K562 (cell line): ENCODE measurements around the gene HMCN2.

Experiments used
- CREM ChIP-seq: IDR thresholded peaks from 2 replicates; pipeline ENCODE4 v1.6.1; 2014; ENCODE audit warnings: antibody characterized with exemption, low read depth
- CTCF ChIP-seq, 3 experiments: IDR thresholded peaks in 2 of 3; conservative IDR thresholded peaks in 1 of 3; 2 replicates each; pipeline ENCODE4 v1.5.1; 2011 to 2012; ENCODE audit warnings: low read length in 3 of 3, mild to moderate bottlenecking in 3 of 3, control low read depth in 2 of 3, improper control_type of control experiment in 1 of 3, inconsistent platforms in 1 of 3, low read depth in 1 of 3, mixed read lengths in 1 of 3, moderate library complexity in 1 of 3; ENCODE audit not compliant: insufficient read depth in 2 of 3
- FIP1L1 ChIP-seq: fragments of 200-400 bp; formaldehyde crosslinking; IDR thresholded peaks from 2 replicates; pipeline ENCODE4 v1.6.1; 2018; ENCODE audit warnings: mild to moderate bottlenecking, low read depth, low read length; ENCODE audit not compliant: poor library complexity, severe bottlenecking
- FOXA3 ChIP-seq, 2 experiments: fragments of 450-650 bp in 1 of 2; sonication (generic) in 1 of 2; formaldehyde crosslinking; IDR thresholded peaks in 1 of 2; conservative IDR thresholded peaks in 1 of 2; 2 replicates each; pipeline versions ENCODE4 v1.4.0 to v1.8.0; 2020 to 2022; ENCODE audit warnings: mild to moderate bottlenecking in 2 of 2, missing genetic modification reagents in 1 of 2
- ILK ChIP-seq: fragments of 450-650 bp; IDR thresholded peaks from 2 replicates; pipeline ENCODE4 v1.6.1; 2016; ENCODE audit warnings: missing genetic modification characterization, low read depth, mild to moderate bottlenecking, missing compliant biosample characterization, moderate library complexity, borderline replicate concordance
- MAFK ChIP-seq: IDR thresholded peaks from 2 replicates; pipeline ENCODE4 v1.6.1; 2011; ENCODE audit warnings: low read length, improper control_type of control experiment
- RAD21 ChIP-seq, 2 experiments: fragments of 250-450 bp in 1 of 2; fragments of 450-650 bp in 1 of 2; sonication (Bioruptor Pico) in 1 of 2; formaldehyde crosslinking in 1 of 2; IDR thresholded peaks in 1 of 2; conservative IDR thresholded peaks in 1 of 2; 2 replicates each; pipeline versions ENCODE4 v1.4.0 to v1.8.0; 2020 to 2022; ENCODE audit warnings: mild to moderate bottlenecking in 2 of 2, moderate library complexity in 1 of 2
- SMC3 ChIP-seq: conservative IDR thresholded peaks from 2 replicates; pipeline ENCODE4 v1.6.1; 2011; ENCODE audit warnings: low read depth, low read length, improper control_type of control experiment; ENCODE audit not compliant: insufficient read depth
- ZFP36 ChIP-seq: fragments of 150-350 bp; IDR thresholded peaks from 2 replicates; pipeline ENCODE4 v1.6.1; 2018; ENCODE audit warnings: low read length, low read depth; ENCODE audit not compliant: partially characterized antibody
- ZNF324 ChIP-seq: fragments of 250-450 bp; sonication (Bioruptor Pico); IDR thresholded peaks from 2 replicates; pipeline ENCODE4 v1.4.0; 2020; ENCODE audit warnings: mild to moderate bottlenecking

DNA sequence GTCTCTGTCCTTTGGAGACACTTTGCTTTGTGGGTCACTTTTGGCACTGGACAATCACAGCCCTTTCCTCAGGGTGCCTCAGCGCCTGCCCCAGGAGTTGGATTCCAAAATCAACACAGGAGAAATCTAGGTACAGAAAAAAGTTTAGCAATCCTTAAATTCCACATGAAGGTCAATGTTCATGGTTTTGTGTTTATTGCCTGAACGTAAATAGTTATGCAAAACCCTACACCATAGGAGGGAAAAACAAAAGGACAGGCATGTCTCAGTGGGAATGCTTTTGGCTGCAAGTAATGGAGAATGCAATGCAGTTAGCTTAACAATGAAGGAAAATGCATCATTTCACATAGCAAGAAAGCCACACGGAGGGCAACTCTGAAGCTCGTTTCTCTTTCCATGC lies 6.5 kb upstream of the HMCN2 start:
- TF ChIP-seq RAD21 (CRISPR knock-in tag; conservative IDR thresholded peaks at IDR 0.05 in 1 of 2, IDR thresholded peaks at IDR 0.05 in 1 of 2), result no peak
- TF ChIP-seq ZFP36, result no peak
- no peak for TF ChIP-seq FOXA3 (CRISPR knock-in tag; conservative IDR thresholded peaks at IDR 0.05 in 1 of 2, IDR thresholded peaks at IDR 0.05 in 1 of 2)
- no peak for TF ChIP-seq CTCF (IDR thresholded peaks at IDR 0.05 in 2 of 3, conservative IDR thresholded peaks at IDR 0.05 in 1 of 3; ENCODE audit: insufficient read depth in 2 of 3, low read depth in 1 of 3, low read length in 3 of 3)
- TF ChIP-seq FIP1L1, result no peak
- TF ChIP-seq SMC3, result no peak
- no peak for TF ChIP-seq CREM
- TF ChIP-seq MAFK, result no peak
- no peak for TF ChIP-seq ZNF324 (CRISPR knock-in tag)
- no peak for TF ChIP-seq ILK (tag)
